OCI-LY7 (cell line): ENCODE measurements around the gene TMEM94.

Experiments
- EZH2phosphoT487 ChIP-seq: fragments of 200-600 bp; sonication (generic); IDR thresholded peaks from 2 replicates; pipeline ENCODE4 v1.6.1; 2018; ENCODE audit warnings: low read depth, borderline replicate concordance, mild to moderate bottlenecking, mixed run types, antibody characterized with exemption, low read length, moderate library complexity, mixed read lengths
- TF ChIP-seq, protein P1 (sequence below): fragments of 200-600 bp; sonication (generic); conservative IDR thresholded peaks from 2 replicates; pipeline ENCODE4 v1.5.1; 2014; ENCODE audit warnings: mild to moderate bottlenecking, antibody characterized with exemption, low read length, moderate library complexity, mixed read lengths

DNA sequence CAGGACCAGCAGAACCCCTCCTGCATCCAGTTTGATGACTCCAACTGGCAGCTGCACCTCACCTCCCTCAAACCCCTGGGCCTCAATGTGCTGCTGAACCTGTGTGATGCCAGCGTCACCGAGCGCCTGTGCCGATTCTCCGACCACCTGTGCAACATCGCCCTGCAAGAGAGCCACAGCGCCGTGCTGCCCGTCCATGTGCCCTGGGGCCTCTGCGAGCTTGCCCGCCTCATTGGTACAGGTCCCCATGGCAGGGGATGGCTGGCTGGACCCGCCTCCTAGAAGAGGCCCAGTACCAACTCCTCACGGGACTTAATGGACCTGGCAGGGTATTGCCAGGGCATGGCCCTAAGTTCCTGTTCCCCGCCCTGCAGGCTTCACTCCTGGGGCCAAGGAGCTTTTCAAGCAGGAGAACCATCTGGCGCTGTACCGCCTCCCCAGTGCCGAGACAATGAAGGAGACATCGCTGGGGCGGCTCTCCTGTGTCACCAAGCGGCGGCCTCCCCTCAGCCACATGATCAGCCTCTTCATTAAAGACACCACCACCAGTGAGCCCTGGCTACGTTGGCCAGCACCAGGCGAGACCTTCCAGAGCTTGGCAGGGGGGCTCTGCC, 36.2 kb downstream of the TMEM94 start:
- TF ChIP-seq, protein P1, sequence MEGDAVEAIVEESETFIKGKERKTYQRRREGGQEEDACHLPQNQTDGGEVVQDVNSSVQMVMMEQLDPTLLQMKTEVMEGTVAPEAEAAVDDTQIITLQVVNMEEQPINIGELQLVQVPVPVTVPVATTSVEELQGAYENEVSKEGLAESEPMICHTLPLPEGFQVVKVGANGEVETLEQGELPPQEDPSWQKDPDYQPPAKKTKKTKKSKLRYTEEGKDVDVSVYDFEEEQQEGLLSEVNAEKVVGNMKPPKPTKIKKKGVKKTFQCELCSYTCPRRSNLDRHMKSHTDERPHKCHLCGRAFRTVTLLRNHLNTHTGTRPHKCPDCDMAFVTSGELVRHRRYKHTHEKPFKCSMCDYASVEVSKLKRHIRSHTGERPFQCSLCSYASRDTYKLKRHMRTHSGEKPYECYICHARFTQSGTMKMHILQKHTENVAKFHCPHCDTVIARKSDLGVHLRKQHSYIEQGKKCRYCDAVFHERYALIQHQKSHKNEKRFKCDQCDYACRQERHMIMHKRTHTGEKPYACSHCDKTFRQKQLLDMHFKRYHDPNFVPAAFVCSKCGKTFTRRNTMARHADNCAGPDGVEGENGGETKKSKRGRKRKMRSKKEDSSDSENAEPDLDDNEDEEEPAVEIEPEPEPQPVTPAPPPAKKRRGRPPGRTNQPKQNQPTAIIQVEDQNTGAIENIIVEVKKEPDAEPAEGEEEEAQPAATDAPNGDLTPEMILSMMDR: no peak
- TF ChIP-seq EZH2phosphoT487: no peak
